Kasumi-1 (cell line): ENCODE results near the gene MNT.
"Not testable (repeated sequence)": the region's sequence is repeated elsewhere in the genome, so short reads cannot be mapped to it uniquely, and the experiment has no call there.

Experiments used
- DNase-seq, 2 experiments: peaks; one replicate each; lab custom pipeline; 2025; lab: John Stamatoyannopoulos, UW

The MNT gene

GRCh38 chr17:2400877-2401425, at the start of gene MNT:
Gene MNT, minus strand, starts transcription at chr17:2401060. Its CDS starts 348 bp downstream, at chr17:2400712.
- DNase-seq = peak; percentile 69 to 71

GRCh38 chr17:2450016-2450650, 49.3 kb upstream of the MNT start:
- DNase-seq = peak; percentile 35 to 42

GRCh38 chr17:2449486-2449885, 48.6 kb upstream of the MNT start:
- DNase-seq = no peak

GRCh38 chr17:2447479-2447878, 46.6 kb upstream of the MNT start:
- not testable (repeated sequence) for DNase-seq

- DNase-seq = no peak
These were observed 44.8 kb upstream of the MNT start for GRCh38 chr17:2445638-2446037.

- no peak for DNase-seq
These were observed 43.5 kb upstream of the MNT start for GRCh38 chr17:2444382-2444781.

GRCh38 chr17:2442166-2442565, 41.3 kb upstream of the MNT start:
- DNase-seq = no peak

GRCh38 chr17:2440930-2441329, 40.1 kb upstream of the MNT start:
- no peak for DNase-seq

GRCh38 chr17:2439997-2440396, 39.1 kb upstream of the MNT start:
- not testable (repeated sequence) for DNase-seq

GRCh38 chr17:2438823-2439222, 38.0 kb upstream of the MNT start:
- DNase-seq = peak; percentile 7 to 19

GRCh38 chr17:2436316-2436905, 35.6 kb upstream of the MNT start:
- DNase-seq = no peak

GRCh38 chr17:2435862-2436261, 35.0 kb upstream of the MNT start:
- no peak for DNase-seq

- DNase-seq = no peak
These were observed 34.4 kb upstream of the MNT start for GRCh38 chr17:2435181-2435741.

GRCh38 chr17:2433696-2434095, 32.8 kb upstream of the MNT start:
- no peak for DNase-seq

GRCh38 chr17:2427910-2428309, 27.1 kb upstream of the MNT start:
- no peak for DNase-seq

- no peak for DNase-seq
These were observed 26.4 kb upstream of the MNT start for GRCh38 chr17:2427215-2427614.

GRCh38 chr17:2423271-2423670, 22.4 kb upstream of the MNT start:
- DNase-seq = no peak

- DNase-seq = peak in 1 of 2 experiments; percentile 2
These were observed 20.7 kb upstream of the MNT start for GRCh38 chr17:2421315-2422147.

GRCh38 chr17:2420176-2420575, 19.3 kb upstream of the MNT start:
- no peak for DNase-seq

GRCh38 chr17:2419486-2419885, 18.6 kb upstream of the MNT start:
- DNase-seq = no peak

GRCh38 chr17:2418572-2418971, 17.7 kb upstream of the MNT start:
- no peak for DNase-seq

GRCh38 chr17:2416010-2416734, 15.3 kb upstream of the MNT start:
- peak; percentile 42 to 60 for DNase-seq
